Activated CD8-positive, alpha-beta memory T cell treated with anti-CD3 and anti-CD28 coated beads, Interleukin-2, amount 10 ng/mL, durations not matched to agents 7 days and 5 days (primary cell): ENCODE results near the gene DCDC2C. TPM values are rescaled to one million over a fixed set of nuclear protein-coding genes. Genes with fewer than 3 reads are reported as not detected.

Experiments
- ATAC-seq: fragments of 150-1000 bp; cut with Tn5 transposase; one replicate; pipeline ENCODE4 v1.10.0; 2021; ENCODE audit warnings: moderate library complexity
- CTCF ChIA-PET: fragments of 350-600 bp; sonication (Branson Sonifier 250); formaldehyde crosslinking; loops from one replicate; lab custom pipeline; 2021; ENCODE audit warnings: antibody characterized with exemption; lab: Charles Lee
- DNase-seq: peaks from one replicate; pipeline ENCODE4 v3.0.0-alpha.2; 2020
- H3K27ac Mint-ChIP-seq: one replicate; pipeline ENCODE4 v1.8.0; 2021; ENCODE audit warnings: mild to moderate bottlenecking, mixed read lengths
- H3K27me3 Mint-ChIP-seq: one replicate; pipeline ENCODE4 v1.8.0; 2021; ENCODE audit warnings: mixed read lengths
- H3K36me3 Mint-ChIP-seq: one replicate; pipeline ENCODE4 v1.8.0; 2021; ENCODE audit warnings: mild to moderate bottlenecking, mixed read lengths
- H3K4me1 Mint-ChIP-seq: one replicate; pipeline ENCODE4 v1.8.0; 2021; ENCODE audit warnings: mixed read lengths
- H3K4me3 Mint-ChIP-seq: one replicate; pipeline ENCODE4 v1.8.0; 2021; ENCODE audit warnings: mild to moderate bottlenecking, moderate library complexity, mixed read lengths
- H3K9me3 Mint-ChIP-seq: one replicate; pipeline ENCODE4 v1.8.0; 2022; ENCODE audit warnings: low read depth, mixed read lengths
- total RNA-seq, 2 experiments: library from RNA; stranded (reverse); gene quantifications; one replicate each; pipeline ENCODE4 v1.2.3, GENCODE V29; 2021

DCDC2C gene
- total RNA-seq, 2 experiments from 2014 or later, result not detected

- peaks cover 3% of the 10 kb centered on the region for H3K27me3 Mint-ChIP-seq
- no peak for ATAC-seq
- no peak for DNase-seq
- H3K36me3 Mint-ChIP-seq, result no peaks in the 10 kb centered on the region
- CTCF ChIA-PET, result no interaction called here
- no peak overlapping the region for H3K4me3 Mint-ChIP-seq
- no peaks in the 10 kb centered on the region for H3K9me3 Mint-ChIP-seq
- H3K27ac Mint-ChIP-seq, result no peak overlapping the region
- H3K4me1 Mint-ChIP-seq, result no peaks in the 10 kb centered on the region
Observed at GRCh38 chr2:3766824-3767223, 63.4 kb downstream of the DCDC2C start.

DNA sequence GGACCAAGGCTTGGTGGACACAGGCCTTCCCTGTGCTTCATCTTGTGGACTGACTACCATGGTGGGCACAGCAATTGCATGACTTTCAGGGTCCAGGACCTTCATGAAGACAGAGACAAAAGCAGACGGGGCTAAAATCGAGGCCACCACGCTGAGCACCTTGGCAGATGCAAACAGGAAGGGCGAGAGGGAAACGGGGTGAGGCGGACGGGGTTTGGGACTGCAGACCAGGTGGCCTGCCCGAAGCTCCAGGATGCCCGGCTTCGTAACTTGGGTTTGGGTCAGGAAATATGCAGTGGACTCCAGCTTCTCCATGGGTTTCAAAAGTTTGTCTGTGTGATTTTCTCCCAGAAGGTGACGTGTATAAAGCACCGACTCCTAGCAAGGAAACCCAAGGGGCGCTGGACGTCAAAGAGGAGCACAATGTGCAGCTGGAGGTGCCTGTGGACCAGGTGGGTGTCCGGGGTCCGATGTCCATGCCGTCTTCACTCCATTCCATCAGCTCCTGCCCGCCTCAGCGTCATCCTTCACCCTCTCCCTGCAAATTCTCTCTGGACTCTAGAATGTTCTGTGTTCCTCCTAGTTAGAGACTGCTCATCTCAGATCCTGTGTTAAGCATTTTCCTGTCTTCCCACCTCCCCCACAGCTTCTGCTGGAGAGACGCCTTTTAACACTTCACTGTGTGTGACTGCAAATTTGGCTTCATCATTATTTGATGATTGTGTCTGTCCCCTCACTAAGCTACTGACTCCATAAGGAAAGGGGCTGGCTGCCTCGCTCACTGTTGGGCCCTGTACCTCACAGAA is 65.8 kb downstream of the DCDC2C start:
- Mint-ChIP-seq H3K27me3 (peaks cover 3% of the 10 kb centered on the region), H3K4me3 (no peak overlapping the region), H3K4me1 (no peaks in the 10 kb centered on the region), H3K9me3 (no peaks in the 10 kb centered on the region), H3K36me3 (no peaks in the 10 kb centered on the region), H3K27ac (no peak overlapping the region)
- DNase-seq (no peak), ATAC-seq (no peak)
- CTCF ChIA-PET, result no interaction called here

- DNase-seq, result no peak
- Mint-ChIP-seq H3K27ac (no peak overlapping the region), H3K4me1 (no peaks in the 10 kb centered on the region), H3K4me3 (no peak overlapping the region), H3K27me3 (peaks cover 3% of the 10 kb centered on the region), H3K9me3 (no peaks in the 10 kb centered on the region), H3K36me3 (no peaks in the 10 kb centered on the region)
- CTCF ChIA-PET, result no interaction called here
- ATAC-seq, result no peak
Observed at GRCh38 chr2:3769766-3770165, 66.4 kb downstream of the DCDC2C start.

DNA sequence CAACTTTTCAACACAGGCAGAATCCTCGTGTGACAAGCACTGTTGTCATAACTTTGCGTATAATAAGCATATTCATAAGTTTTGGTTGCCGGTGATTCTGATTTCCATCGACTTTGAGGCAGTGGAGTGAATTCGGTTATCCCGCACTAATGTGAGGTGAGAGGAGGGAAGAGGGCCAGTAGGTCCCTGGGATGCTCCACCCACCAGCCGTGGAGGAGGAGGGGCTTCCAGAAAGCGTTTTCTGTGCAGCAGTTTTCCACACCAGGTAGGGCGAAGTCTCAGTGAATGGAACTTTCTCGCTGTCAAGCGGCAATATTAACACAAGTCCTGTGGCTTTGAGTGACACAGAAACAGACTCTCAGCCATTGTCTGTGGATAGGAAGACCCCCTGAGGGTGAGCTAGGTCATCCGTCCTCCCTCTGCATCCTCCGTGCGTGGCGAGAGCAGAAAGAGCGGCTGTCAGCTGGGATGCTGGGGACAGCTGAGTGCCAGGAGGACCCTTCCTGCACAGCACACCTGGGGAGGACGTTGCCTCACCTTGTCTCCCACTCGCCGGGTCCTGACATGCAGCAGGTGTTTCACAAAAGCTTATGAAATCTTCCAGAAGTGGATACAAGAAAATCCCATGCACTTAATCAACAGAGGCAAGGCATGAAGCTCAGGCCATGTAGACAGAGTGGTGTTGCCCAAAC is 67.5 kb downstream of the DCDC2C start:
- Mint-ChIP-seq H3K27ac (no peak overlapping the region), H3K4me1 (no peaks in the 10 kb centered on the region), H3K36me3 (no peaks in the 10 kb centered on the region), H3K27me3 (no peaks in the 10 kb centered on the region), H3K9me3 (no peaks in the 10 kb centered on the region), H3K4me3 (no peak overlapping the region)
- DNase-seq (no peak), ATAC-seq (no peak)
- CTCF ChIA-PET, result no interaction called here

DNA sequence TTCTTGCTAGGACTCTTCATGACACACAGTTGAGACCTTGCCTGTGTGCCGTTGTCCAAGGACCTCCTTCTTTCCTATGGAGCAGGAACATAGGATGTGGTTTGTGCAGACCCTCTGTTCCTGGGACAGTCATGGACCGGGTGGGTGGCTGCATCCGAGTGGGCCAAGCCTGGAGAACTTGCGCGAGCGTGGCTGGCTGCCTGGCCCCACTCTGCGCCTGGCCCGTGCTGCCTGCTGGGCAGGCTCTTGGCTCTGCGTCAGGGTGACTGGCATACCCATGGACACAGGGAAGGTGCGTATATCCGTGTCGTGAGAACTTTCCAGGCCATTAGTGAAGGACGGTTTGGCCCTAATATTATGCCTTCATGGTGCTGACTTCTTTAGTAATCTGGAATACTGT is 68.2 kb downstream of the DCDC2C start:
- H3K4me3 Mint-ChIP-seq, result no peak overlapping the region
- no peaks in the 10 kb centered on the region for H3K4me1 Mint-ChIP-seq
- H3K9me3 Mint-ChIP-seq, result no peaks in the 10 kb centered on the region
- DNase-seq (no peak), ATAC-seq (no peak)
- no peak overlapping the region for H3K27ac Mint-ChIP-seq
- no peaks in the 10 kb centered on the region for H3K36me3 Mint-ChIP-seq
- no peaks in the 10 kb centered on the region for H3K27me3 Mint-ChIP-seq
- CTCF ChIA-PET, result no interaction called here

DNA sequence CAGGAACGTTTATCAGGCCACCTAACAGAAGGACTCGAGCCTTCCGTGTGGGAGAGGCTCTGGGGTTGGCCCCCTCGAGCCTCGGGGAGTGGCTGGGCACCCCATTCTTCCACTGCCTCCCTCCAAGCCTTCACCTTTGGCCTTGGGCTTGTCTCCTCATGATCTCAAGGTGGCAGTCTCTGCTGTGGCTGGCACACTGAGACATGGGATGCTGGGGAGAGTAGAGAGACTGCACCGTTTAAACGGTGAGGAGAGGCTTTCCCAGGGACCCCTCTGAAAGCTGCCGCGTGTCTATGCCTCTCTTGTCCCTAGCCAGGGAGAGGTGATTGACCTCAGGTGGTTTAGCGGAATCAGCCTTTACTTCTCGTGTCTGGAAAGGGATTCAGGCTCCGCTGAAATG is 71.0 kb downstream of the DCDC2C start:
- CTCF ChIA-PET, result no interaction called here
- no peak for ATAC-seq
- no peak for DNase-seq
- no peaks in the 10 kb centered on the region for H3K36me3 Mint-ChIP-seq
- H3K4me3 Mint-ChIP-seq, result no peak overlapping the region
- peaks cover 5% of the 10 kb centered on the region for H3K27me3 Mint-ChIP-seq
- peaks cover 2% of the 10 kb centered on the region for H3K9me3 Mint-ChIP-seq
- no peak overlapping the region for H3K27ac Mint-ChIP-seq
- no peaks in the 10 kb centered on the region for H3K4me1 Mint-ChIP-seq

- Mint-ChIP-seq H3K36me3 (no peaks in the 10 kb centered on the region), H3K27ac (no peak overlapping the region), H3K9me3 (peaks cover 2% of the 10 kb centered on the region), H3K4me3 (no peak overlapping the region), H3K27me3 (peaks cover 7% of the 10 kb centered on the region), H3K4me1 (peaks cover 7% of the 10 kb centered on the region)
- no peak for ATAC-seq
- DNase-seq, result no peak
- CTCF ChIA-PET, result interaction anchor here (2.0 kb wide), 1 partner anchor 48 kb away, joined by 5 read pairs; no protein-coding TSS in a partner anchor
Observed at GRCh38 chr2:3776311-3776710, 72.9 kb downstream of the DCDC2C start.

GRCh38 chr2:3777966-3778365 is 74.6 kb downstream of the DCDC2C start:
- peaks cover 7% of the 10 kb centered on the region for H3K4me1 Mint-ChIP-seq
- peaks cover 2% of the 10 kb centered on the region for H3K9me3 Mint-ChIP-seq
- H3K27me3 Mint-ChIP-seq, result peaks cover 7% of the 10 kb centered on the region
- H3K4me3 Mint-ChIP-seq, result no peak overlapping the region
- H3K27ac Mint-ChIP-seq, result no peak overlapping the region
- DNase-seq, result no peak
- no peaks in the 10 kb centered on the region for H3K36me3 Mint-ChIP-seq
- CTCF ChIA-PET, result interaction anchor here (2.0 kb wide), 1 partner anchor 50 kb away, joined by 5 read pairs; no protein-coding TSS in a partner anchor
- no peak for ATAC-seq

GRCh38 chr2:3778851-3779495 is 75.6 kb downstream of the DCDC2C start:
- Mint-ChIP-seq H3K36me3 (no peaks in the 10 kb centered on the region), H3K4me1 (peaks cover 7% of the 10 kb centered on the region), H3K4me3 (no peak overlapping the region), H3K27me3 (peaks cover 7% of the 10 kb centered on the region), H3K27ac (no peak overlapping the region), H3K9me3 (peaks cover 2% of the 10 kb centered on the region)
- ATAC-seq (no peak), DNase-seq (no peak)
- CTCF ChIA-PET, result interaction anchor here (3.3 kb wide), 1 partner anchor 50 kb away, joined by 28 read pairs; no protein-coding TSS in a partner anchor

DNA sequence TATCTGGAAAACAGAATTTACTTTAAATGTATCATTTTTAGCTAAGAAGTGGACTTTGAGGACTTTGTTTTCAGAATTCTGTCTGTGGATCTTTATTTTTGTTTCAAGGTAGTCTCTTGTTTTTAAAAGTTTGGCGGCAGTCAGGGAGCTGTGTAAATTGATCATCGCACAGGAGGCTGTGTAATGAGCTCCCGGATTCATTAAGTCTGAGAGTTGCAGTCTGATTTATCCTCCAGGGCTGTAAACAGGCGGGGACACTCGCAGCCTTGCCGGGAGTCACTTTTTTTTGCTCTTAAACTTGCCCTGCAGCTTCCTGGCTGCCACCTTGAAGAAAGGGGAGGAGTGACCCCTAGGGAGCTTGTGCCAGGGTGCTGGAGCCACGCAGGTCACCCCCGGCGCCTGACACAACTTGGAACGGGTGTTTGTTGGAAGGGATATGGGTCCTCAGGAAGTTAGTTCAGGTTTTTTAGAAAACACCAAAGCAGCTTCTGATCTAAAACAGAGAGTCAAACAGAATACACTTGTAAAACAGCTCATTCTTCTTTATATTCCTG is 76.2 kb downstream of the DCDC2C start:
- no peak for DNase-seq
- Mint-ChIP-seq H3K9me3 (peaks cover 2% of the 10 kb centered on the region), H3K4me1 (peaks cover 7% of the 10 kb centered on the region), H3K27me3 (peaks cover 7% of the 10 kb centered on the region), H3K27ac (no peak overlapping the region), H3K4me3 (no peak overlapping the region), H3K36me3 (no peaks in the 10 kb centered on the region)
- CTCF ChIA-PET, result interaction anchor here (3.3 kb wide), 1 partner anchor 51 kb away, joined by 28 read pairs; no protein-coding TSS in a partner anchor
- ATAC-seq, result no peak

DNA sequence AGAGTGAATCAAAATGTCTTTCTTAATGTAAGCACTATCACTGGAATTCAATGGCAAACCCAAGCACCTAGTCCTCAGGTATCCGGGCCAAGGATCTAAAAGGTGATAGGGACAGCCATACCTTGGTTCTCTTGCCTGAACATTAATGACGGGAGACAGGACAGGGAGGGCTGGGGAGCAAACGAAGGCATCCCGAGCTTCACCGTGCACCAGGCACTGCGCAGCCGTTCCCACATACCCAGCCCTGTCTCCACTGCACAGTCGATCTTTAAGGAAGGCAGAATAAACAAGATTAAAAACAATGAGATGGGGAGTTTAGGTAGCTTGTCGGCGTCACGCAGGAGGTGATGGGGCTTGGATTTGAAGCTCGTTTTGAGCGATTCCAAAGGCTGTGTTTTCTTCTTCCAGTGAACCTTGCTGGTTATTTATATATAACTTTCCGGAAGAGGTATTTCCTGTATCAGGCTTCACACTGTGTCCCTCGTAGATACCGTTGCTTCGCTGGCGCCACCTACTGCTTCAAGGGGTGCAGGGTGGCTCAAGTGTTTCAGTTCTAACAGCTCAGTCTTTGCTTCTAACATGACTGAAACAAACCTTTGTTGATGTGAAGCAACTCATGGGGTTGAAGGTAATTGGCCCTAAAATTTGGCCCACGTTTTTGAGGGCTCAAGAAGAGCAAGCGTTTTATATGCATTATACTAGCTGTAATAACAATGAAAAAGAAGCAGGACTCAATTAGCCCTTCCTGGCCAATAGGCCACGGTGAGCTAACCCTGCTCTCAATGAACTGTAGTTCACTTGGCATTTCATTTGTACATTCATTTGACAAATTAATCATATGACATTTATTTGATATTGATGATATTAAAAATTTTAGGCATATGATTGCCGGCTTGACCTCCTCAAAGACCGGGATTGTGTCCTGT is 77.4 kb downstream of the DCDC2C start:
- H3K27me3 Mint-ChIP-seq, result peaks cover 7% of the 10 kb centered on the region
- DNase-seq (peak; percentile 81), ATAC-seq (peak; percentile 98)
- H3K4me1 Mint-ChIP-seq, result peaks cover 7% of the 10 kb centered on the region
- H3K36me3 Mint-ChIP-seq, result no peaks in the 10 kb centered on the region
- CTCF ChIA-PET, result interaction anchor here (0.9 to 3.3 kb wide), 7 partner anchors 29 to 317 kb away, joined by 3 to 28 read pairs (median 5); no protein-coding TSS in a partner anchor
- no peak overlapping the region for H3K27ac Mint-ChIP-seq
- no peak overlapping the region for H3K4me3 Mint-ChIP-seq
- H3K9me3 Mint-ChIP-seq, result peaks cover 2% of the 10 kb centered on the region

DNA sequence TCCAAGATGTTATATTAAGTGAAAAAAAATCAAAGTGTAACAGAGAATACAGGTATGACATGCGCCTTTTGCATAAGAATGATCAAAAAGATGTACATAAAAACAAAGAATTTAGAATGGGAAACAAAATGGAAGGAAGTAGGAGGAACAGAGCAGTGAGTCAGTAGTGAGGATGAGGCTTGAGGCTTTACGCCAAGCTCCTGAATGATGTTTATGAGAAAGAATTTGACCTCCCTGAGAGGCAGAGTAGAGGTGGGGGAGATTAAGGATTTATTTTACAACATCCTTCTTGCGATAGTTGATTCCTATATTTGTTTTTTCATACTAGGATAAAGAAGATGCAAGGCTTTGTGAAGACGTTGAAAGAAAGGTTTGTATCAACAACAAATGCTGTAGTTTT is 81.4 kb downstream of the DCDC2C start:
- ATAC-seq (no peak), DNase-seq (no peak)
- Mint-ChIP-seq H3K27me3 (no peaks in the 10 kb centered on the region), H3K4me3 (no peak overlapping the region), H3K9me3 (no peaks in the 10 kb centered on the region), H3K27ac (no peak overlapping the region), H3K36me3 (no peaks in the 10 kb centered on the region), H3K4me1 (peaks cover 7% of the 10 kb centered on the region)
- CTCF ChIA-PET, result interaction anchor here (3.1 kb wide), 1 partner anchor 56 kb away, joined by 13 read pairs; no protein-coding TSS in a partner anchor
